Spleen (tissue), 11 donors: Measurements from ENCODE around the gene STK33. TPM values are rescaled to one million over a fixed set of nuclear protein-coding genes. Genes with fewer than 3 reads are reported as not detected.
A peak's percentile ranks its signal among the peaks of the same experiment; 100 is the strongest.

Source experiments
- DNase-seq: peaks from one replicate; pipeline ENCODE4 v3.0.0-alpha.2; 2020
- H3K27ac ChIP-seq, 8 donors: fragments of 200-600 bp; sonication (generic) in 7 of 8; 1 replicate in 4 of 8; 2 replicates in 4 of 8; pipeline versions ENCODE4 v1.5.0 to v1.8.0; 2016 to 2021; ENCODE audit warnings: inconsistent platforms in 4 of 8, mild to moderate bottlenecking in 4 of 8, moderate library complexity in 1 of 8
- H3K27me3 ChIP-seq, 7 donors: fragments of 200-600 bp; sonication (generic) in 6 of 7; replicated peaks in 1 of 7; 1 replicate in 4 of 7; 2 replicates in 3 of 7; pipeline versions ENCODE4 v1.5.0 to v1.8.0; 2016 to 2021; ENCODE audit warnings: inconsistent platforms in 3 of 7, mild to moderate bottlenecking in 1 of 7
- H3K36me3 ChIP-seq, 6 donors: fragments of 200-600 bp; sonication (generic) in 5 of 6; 1 replicate in 4 of 6; 2 replicates in 2 of 6; pipeline versions ENCODE4 v1.5.0 to v1.8.0; 2016 to 2021; ENCODE audit warnings: inconsistent platforms in 2 of 6
- H3K4me1 ChIP-seq, 6 donors: fragments of 200-600 bp; sonication (generic) in 5 of 6; 1 replicate in 3 of 6; 2 replicates in 3 of 6; pipeline versions ENCODE4 v1.5.0 to v1.8.0; 2016 to 2021; ENCODE audit warnings: inconsistent platforms in 3 of 6
- H3K4me3 ChIP-seq, 8 donors: fragments of 200-600 bp; sonication (generic) in 7 of 8; 1 replicate in 4 of 8; 2 replicates in 4 of 8; pipeline versions ENCODE4 v1.5.0 to v1.8.0; 2016 to 2021; ENCODE audit warnings: inconsistent platforms in 4 of 8, mild to moderate bottlenecking in 4 of 8, moderate library complexity in 2 of 8
- H3K9me3 ChIP-seq, 8 donors: fragments of 200-600 bp; sonication (generic) in 7 of 8; 1 replicate in 4 of 8; 2 replicates in 4 of 8; pipeline versions ENCODE4 v1.5.0 to v1.8.0; 2016 to 2021; ENCODE audit warnings: inconsistent platforms in 4 of 8
- CTCF ChIP-seq, 11 experiments: fragments of 200-600 bp in 7 of 11; fragments of 450-650 bp in 4 of 11; sonication (generic) in 4 of 11; IDR thresholded peaks in 8 of 11; conservative IDR thresholded peaks in 3 of 11; 1 replicate in 7 of 11; 2 replicates in 4 of 11; pipeline versions ENCODE4 v1.4.0 to v1.8.0; 2016 to 2021; ENCODE audit warnings: antibody characterized with exemption in 11 of 11, inconsistent platforms in 4 of 11, mild to moderate bottlenecking in 1 of 11
- POLR2A ChIP-seq, 3 donors: fragments of 450-650 bp; IDR thresholded peaks; one replicate each; pipeline ENCODE4 v1.5.1; 2017; ENCODE audit warnings: antibody characterized with exemption in 3 of 3, mild to moderate bottlenecking in 1 of 3
- POLR2AphosphoS5 ChIP-seq, 3 donors: sonication (generic); formaldehyde crosslinking; IDR thresholded peaks; one replicate each; pipeline ENCODE4 v1.5.1; 2017; ENCODE audit warnings: antibody characterized with exemption in 3 of 3
- WGBS, 5 donors: extraction: QIAGEN DNeasy Blood & Tissue Kit in 3 of 5; methylation state at CpG; one replicate each; pipeline versions ENCODE4 v1.1.5 to v1.1.7; 2013 to 2018; 5-methylcytosine and 5-hydroxymethylcytosine counted together
- intact Hi-C: fragments of 100-400 bp; cut with DNase I; formaldehyde crosslinking; loops from one replicate; pipeline ENCODE4 v1.15.0; 2023; ENCODE audit warnings: low total_unique reads
- polyA plus RNA-seq, 3 donors: library from polyadenylated mRNA; stranded (reverse); fragments of 200-250 nt; gene quantifications; one replicate each; pipeline ENCODE4 v1.2.1, GENCODE V29; 2013
- total RNA-seq, 7 donors: library from RNA; depleted of rRNA in 3 of 7; stranded (reverse); fragments of >200 nt in 3 of 7; fragmentation: NEBNext Ultra II Directional in 4 of 7; extraction: Animal tissue kit (Norgen Biotek cat#: 25700) in 4 of 7; gene quantifications; one replicate each; pipeline versions ENCODE4 v1.1.0 to v1.2.1, GENCODE V29; 2016 to 2021
- donor health status: healthy with polysubstance abuse.
- donor health status: DM: no; HTN: no; CAD: no; lungs with moderate emphysema.
- donor health status: DM: no; HTN: no; CAD: no.
- donor health status: Bipolar disorder and iron deficiency.
- donor health status: healthy.
- donor health status: DM: no; HTN: no; CAD: no.
- donor health status: DM: yes; HTN: yes; CAD: no.

Gene STK33
- total and polyA plus RNA-seq, 10 donors: 1.6 to 8.1 (median 3.8) TPM

DNA sequence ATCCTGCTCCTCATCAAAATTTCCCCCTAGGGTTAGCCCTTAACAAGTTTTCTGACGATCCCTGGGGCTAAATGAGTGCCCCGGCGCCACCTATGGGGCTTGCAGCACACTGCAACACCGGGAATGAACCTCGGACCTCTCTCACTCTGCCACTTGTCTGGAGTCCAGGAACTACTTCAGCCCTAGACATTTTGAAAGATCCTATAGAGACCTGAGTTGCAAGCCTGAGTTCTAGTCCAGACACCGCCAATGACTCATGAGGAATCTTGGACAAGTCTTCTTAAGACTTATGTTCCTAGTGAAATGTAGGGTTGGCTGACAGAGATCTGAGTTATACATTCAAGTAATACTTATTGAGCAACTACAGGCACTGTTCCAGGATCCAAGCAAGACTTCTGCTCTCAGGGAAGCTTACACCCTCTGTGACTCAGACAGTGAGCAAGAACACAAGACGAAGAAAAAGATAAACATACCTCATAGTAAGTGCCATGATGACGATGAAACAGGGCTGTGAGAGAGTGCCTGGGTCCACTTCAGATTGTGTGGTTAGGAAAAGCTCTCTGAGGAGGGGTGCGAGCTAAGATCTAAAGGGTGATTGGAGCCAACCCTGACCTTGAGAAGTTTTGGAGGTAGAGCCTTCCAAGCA is 10.2 kb upstream of the STK33 start:
- H3K4me1 ChIP-seq: no peaks in the 10 kb centered on the region
- TF ChIP-seq CTCF (IDR thresholded peaks at IDR 0.05 in 8 of 11, conservative IDR thresholded peaks at IDR 0.05 in 3 of 11) (peak in 8 of 11 experiments; percentile 21 to 74 (median 64)), POLR2A (IDR thresholded peaks at IDR 0.05) (no peak)
- intact Hi-C loops: no loop called here
- H3K9me3 ChIP-seq: no peaks in the 10 kb centered on the region
- H3K27ac ChIP-seq: no peak overlapping the region
- DNase-seq: no peak
- H3K4me3 ChIP-seq: no peak overlapping the region
- no peaks in the 10 kb centered on the region for H3K36me3 ChIP-seq
- H3K27me3 ChIP-seq: peaks cover 0 to 14% (median 0%) of the 10 kb centered on the region in 7 donors
- 27 to 35% (median 34%) methylated on average over 9 of the region's 9 CpGs for WGBS, 5 donors

- Histone ChIP-seq H3K4me3 (no peak overlapping the region), H3K27me3 (peaks cover 0 to 14% (median 0%) of the 10 kb centered on the region in 7 donors), H3K4me1 (no peaks in the 10 kb centered on the region), H3K36me3 (no peaks in the 10 kb centered on the region), H3K27ac (no peak overlapping the region), H3K9me3 (no peaks in the 10 kb centered on the region)
- TF ChIP-seq POLR2A (IDR thresholded peaks at IDR 0.05): no peak
- no peak for TF ChIP-seq POLR2AphosphoS5 (IDR thresholded peaks at IDR 0.05)
- no peak for TF ChIP-seq CTCF (IDR thresholded peaks at IDR 0.05 in 8 of 11, conservative IDR thresholded peaks at IDR 0.05 in 3 of 11)
- intact Hi-C loops: no loop called here
- no peak for DNase-seq
- 83 to 93% (median 87%) methylated on average over 2 of the region's 2 CpGs for WGBS, 5 donors
These were observed 9.7 kb upstream of the STK33 start for GRCh38 chr11:8603696-8604077.

- Histone ChIP-seq H3K36me3 (no peaks in the 10 kb centered on the region), H3K4me3 (no peak overlapping the region), H3K9me3 (no peaks in the 10 kb centered on the region), H3K4me1 (no peaks in the 10 kb centered on the region), H3K27ac (no peak overlapping the region), H3K27me3 (peaks cover 0 to 14% (median 0%) of the 10 kb centered on the region in 7 donors)
- intact Hi-C loops: no loop called here
- 80 to 86% (median 81%) methylated on average over 9 of the region's 9 CpGs for WGBS, 5 donors
- no peak for DNase-seq
- no peak for TF ChIP-seq CTCF (IDR thresholded peaks at IDR 0.05 in 8 of 11, conservative IDR thresholded peaks at IDR 0.05 in 3 of 11)
- no peak for TF ChIP-seq POLR2A (IDR thresholded peaks at IDR 0.05)
- TF ChIP-seq POLR2AphosphoS5 (IDR thresholded peaks at IDR 0.05): no peak
These were observed 7.5 kb upstream of the STK33 start for GRCh38 chr11:8601376-8602133.

DNA sequence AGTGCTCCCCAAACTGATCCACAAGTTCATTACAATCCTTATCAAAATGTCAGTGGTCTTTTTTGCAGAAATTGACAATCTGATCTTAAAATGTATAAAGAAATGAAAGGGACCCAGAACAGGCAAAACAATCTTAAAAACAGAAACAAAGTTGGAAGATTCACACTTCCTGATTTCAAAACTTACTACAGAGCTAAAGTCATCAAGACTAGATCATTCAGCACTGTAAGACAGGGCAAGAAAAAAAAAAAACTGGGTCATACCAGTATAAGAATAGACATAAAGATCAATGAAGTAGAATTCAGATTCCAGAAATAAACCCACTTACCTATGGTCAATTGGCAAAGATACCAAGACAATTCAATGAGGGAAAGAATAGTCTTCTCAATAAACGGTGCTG is 4.5 kb upstream of the STK33 start:
- H3K4me3 ChIP-seq: no peak overlapping the region
- 88 to 96% (median 93%) methylated on average over 1 of the region's 1 CpG for WGBS, 5 donors
- no peaks in the 10 kb centered on the region for H3K36me3 ChIP-seq
- peaks cover 0 to 13% (median 12%) of the 10 kb centered on the region in 6 donors for H3K4me1 ChIP-seq
- intact Hi-C loops: no loop called here
- no peak overlapping the region for H3K27ac ChIP-seq
- DNase-seq: no peak
- peaks cover 0 to 15% (median 10%) of the 10 kb centered on the region in 7 donors for H3K27me3 ChIP-seq
- no peak for TF ChIP-seq POLR2A (IDR thresholded peaks at IDR 0.05)
- no peak for TF ChIP-seq CTCF (IDR thresholded peaks at IDR 0.05 in 8 of 11, conservative IDR thresholded peaks at IDR 0.05 in 3 of 11)
- TF ChIP-seq POLR2AphosphoS5 (IDR thresholded peaks at IDR 0.05): no peak
- no peaks in the 10 kb centered on the region for H3K9me3 ChIP-seq
